GM19455 (cell line): ENCODE results near the gene INPP5A.
"Not testable (repeated sequence)": the region's sequence is repeated elsewhere in the genome, so short reads cannot be mapped to it uniquely, and the experiment has no call there.

ENCODE experiments used
- ATAC-seq: cut with Tn5 transposase; IDR thresholded peaks from one replicate; pipeline ENCODE4 v1.9.1; 2021; ENCODE audit not compliant: unreplicated experiment

INPP5A gene

GRCh38 chr10:132790934-132791829, 253.6 kb downstream of the INPP5A start:
- ATAC-seq: no peak

GRCh38 chr10:132792099-132792498, 254.5 kb downstream of the INPP5A start:
- not testable (repeated sequence) for ATAC-seq

GRCh38 chr10:132792796-132793195, 255.2 kb downstream of the INPP5A start:
- ATAC-seq: no peak

- no peak for ATAC-seq
These were observed 255.6 kb downstream of the INPP5A start for GRCh38 chr10:132793213-132793612.

GRCh38 chr10:132793871-132794849, 256.6 kb downstream of the INPP5A start:
- no peak for ATAC-seq

- ATAC-seq: no peak
These were observed 259.3 kb downstream of the INPP5A start for GRCh38 chr10:132796846-132797245.

- ATAC-seq: not testable (repeated sequence)
These were observed 260.4 kb downstream of the INPP5A start for GRCh38 chr10:132797986-132798385.

GRCh38 chr10:132798403-132798802, 260.8 kb downstream of the INPP5A start:
- no peak for ATAC-seq

- ATAC-seq: no peak
These were observed 261.3 kb downstream of the INPP5A start for GRCh38 chr10:132798876-132799275.

GRCh38 chr10:132799865-132800264, 262.3 kb downstream of the INPP5A start:
- no peak for ATAC-seq

GRCh38 chr10:132802048-132802447, 264.5 kb downstream of the INPP5A start:
- ATAC-seq: no peak

- ATAC-seq: no peak
These were observed 265.2 kb downstream of the INPP5A start for GRCh38 chr10:132802694-132803320.

- no peak for ATAC-seq
These were observed 266.0 kb downstream of the INPP5A start for GRCh38 chr10:132803416-132804210.

- no peak for ATAC-seq
These were observed 266.7 kb downstream of the INPP5A start for GRCh38 chr10:132804287-132804686.

GRCh38 chr10:132804785-132805426, 267.3 kb downstream of the INPP5A start:
- ATAC-seq: no peak

- ATAC-seq: no peak
These were observed 268.0 kb downstream of the INPP5A start for GRCh38 chr10:132805599-132805998.

- ATAC-seq: no peak
These were observed 268.5 kb downstream of the INPP5A start for GRCh38 chr10:132806110-132806509.

- no peak for ATAC-seq
These were observed 269.0 kb downstream of the INPP5A start for GRCh38 chr10:132806561-132807003.

GRCh38 chr10:132807621-132808049, 270.0 kb downstream of the INPP5A start:
- no peak for ATAC-seq
